Measurements from ENCODE around the gene PISD. TPM values are rescaled to one million over a fixed set of nuclear protein-coding genes. Genes with fewer than 3 reads are reported as not detected.

The PISD gene
- total RNA-seq, 1 experiment from 2014 or later = 36.0 TPM

DNA sequence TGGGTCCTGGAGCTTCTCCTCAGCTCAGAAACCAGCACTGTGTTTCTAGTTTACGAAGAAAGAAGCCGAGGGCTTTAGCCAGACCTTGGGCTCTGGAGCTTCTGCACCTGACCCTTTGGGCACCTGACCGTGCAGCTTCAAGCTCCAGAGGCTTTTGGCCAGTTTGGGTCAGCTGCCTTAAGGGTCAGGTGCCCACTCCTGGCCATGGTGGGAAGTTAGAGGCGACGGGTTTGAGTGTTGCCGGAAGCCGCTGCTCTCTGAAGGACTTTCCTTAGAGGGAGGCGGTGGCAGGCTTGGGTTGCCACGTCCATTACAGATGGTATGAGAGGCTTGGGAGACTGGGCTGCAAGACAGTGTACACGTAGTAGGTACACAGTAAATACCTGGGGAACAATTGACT lies 52.3 kb downstream of the PISD start:
- Histone ChIP-seq H3K36me3 (ENCODE audit: low read depth, low read length) (no peaks in the 10 kb centered on the region), H3F3A (ENCODE audit: low read length, unreplicated experiment) (no peaks in the 10 kb centered on the region), H3K9me3 (ENCODE audit: low read length) (no peaks in the 10 kb centered on the region), H3K4me1 (ENCODE audit: insufficient read depth, low read length) (no peaks in the 10 kb centered on the region), H3K9me2 (replicated peaks; ENCODE audit: low read length) (no peaks in the 10 kb centered on the region), H4K20me1 (ENCODE audit: low read length) (no peaks in the 10 kb centered on the region), H3K9ac (ENCODE audit: low read length) (no peak overlapping the region), H3K4me2 (ENCODE audit: low read length) (no peak overlapping the region), H3K79me2 (ENCODE audit: low read length) (no peaks in the 10 kb centered on the region), H3K4me3 (ENCODE audit: low read length) (no peak overlapping the region), H3K27ac (ENCODE audit: low read length) (no peak overlapping the region), H2AFZ (ENCODE audit: low read length) (no peak overlapping the region), H3K27me3 (ENCODE audit: low read length) (no peaks in the 10 kb centered on the region)
- ChIA-PET CTCF (no interaction called here), POLR2A (ENCODE audit: unreplicated experiment) (no interaction called here)
- no TSS peak for BruUV-seq (replicated peaks)
- intact Hi-C loops (cut with micrococcal nuclease) = no loop called here
- DNase-seq (no peak), ATAC-seq (no peak)
- TF ChIP-seq EZH2phosphoT487 (IDR thresholded peaks at IDR 0.05; ENCODE audit: borderline replicate concordance, low read length) = no peak
- TF ChIP-seq EZH2 (IDR thresholded peaks at IDR 0.05; ENCODE audit: low read length, unreplicated experiment) = no peak
- TF ChIP-seq, protein P1, sequence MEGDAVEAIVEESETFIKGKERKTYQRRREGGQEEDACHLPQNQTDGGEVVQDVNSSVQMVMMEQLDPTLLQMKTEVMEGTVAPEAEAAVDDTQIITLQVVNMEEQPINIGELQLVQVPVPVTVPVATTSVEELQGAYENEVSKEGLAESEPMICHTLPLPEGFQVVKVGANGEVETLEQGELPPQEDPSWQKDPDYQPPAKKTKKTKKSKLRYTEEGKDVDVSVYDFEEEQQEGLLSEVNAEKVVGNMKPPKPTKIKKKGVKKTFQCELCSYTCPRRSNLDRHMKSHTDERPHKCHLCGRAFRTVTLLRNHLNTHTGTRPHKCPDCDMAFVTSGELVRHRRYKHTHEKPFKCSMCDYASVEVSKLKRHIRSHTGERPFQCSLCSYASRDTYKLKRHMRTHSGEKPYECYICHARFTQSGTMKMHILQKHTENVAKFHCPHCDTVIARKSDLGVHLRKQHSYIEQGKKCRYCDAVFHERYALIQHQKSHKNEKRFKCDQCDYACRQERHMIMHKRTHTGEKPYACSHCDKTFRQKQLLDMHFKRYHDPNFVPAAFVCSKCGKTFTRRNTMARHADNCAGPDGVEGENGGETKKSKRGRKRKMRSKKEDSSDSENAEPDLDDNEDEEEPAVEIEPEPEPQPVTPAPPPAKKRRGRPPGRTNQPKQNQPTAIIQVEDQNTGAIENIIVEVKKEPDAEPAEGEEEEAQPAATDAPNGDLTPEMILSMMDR (conservative IDR thresholded peaks at IDR 0.05; ENCODE audit: low read depth, low read length) = no peak

DNA sequence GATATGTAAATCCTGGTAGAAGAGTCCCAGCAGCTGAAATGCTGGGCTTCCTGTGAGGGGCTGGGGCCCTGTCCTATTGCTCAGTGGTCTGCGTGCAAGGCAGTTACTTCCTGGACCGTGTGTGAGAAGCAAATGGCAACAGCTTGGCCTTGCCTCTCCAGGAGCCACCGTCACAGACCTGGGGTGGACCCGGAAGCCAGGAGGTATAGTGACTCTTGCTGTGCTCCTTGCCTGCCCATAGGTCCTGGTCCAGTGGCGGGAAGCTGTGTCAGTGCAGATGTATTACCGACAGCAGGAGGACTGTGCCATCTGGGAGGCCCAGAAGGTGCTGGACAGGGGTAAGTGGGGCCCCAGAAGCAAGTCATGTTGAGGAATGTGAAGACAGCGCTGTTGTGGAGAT lies 54.3 kb downstream of the PISD start:
- Histone ChIP-seq H3F3A (ENCODE audit: low read length, unreplicated experiment) (no peaks in the 10 kb centered on the region), H3K27me3 (ENCODE audit: low read length) (no peaks in the 10 kb centered on the region), H3K79me2 (ENCODE audit: low read length) (no peaks in the 10 kb centered on the region), H3K36me3 (ENCODE audit: low read depth, low read length) (no peaks in the 10 kb centered on the region), H3K4me1 (ENCODE audit: insufficient read depth, low read length) (peaks cover 5% of the 10 kb centered on the region), H4K20me1 (ENCODE audit: low read length) (no peaks in the 10 kb centered on the region), H3K9me2 (replicated peaks; ENCODE audit: low read length) (no peaks in the 10 kb centered on the region), H2AFZ (ENCODE audit: low read length) (no peak overlapping the region), H3K9ac (ENCODE audit: low read length) (no peak overlapping the region), H3K4me3 (ENCODE audit: low read length) (no peak overlapping the region), H3K9me3 (ENCODE audit: low read length) (no peaks in the 10 kb centered on the region), H3K27ac (ENCODE audit: low read length) (no peak overlapping the region), H3K4me2 (ENCODE audit: low read length) (no peak overlapping the region)
- no peak for DNase-seq
- ChIA-PET POLR2A (ENCODE audit: unreplicated experiment) (no interaction called here), CTCF (no interaction called here)
- no TSS peak for BruUV-seq (replicated peaks)
- TF ChIP-seq EZH2phosphoT487 (IDR thresholded peaks at IDR 0.05; ENCODE audit: borderline replicate concordance, low read length) (no peak), EZH2 (IDR thresholded peaks at IDR 0.05; ENCODE audit: low read length, unreplicated experiment) (no peak)
- TF ChIP-seq, protein P1 (conservative IDR thresholded peaks at IDR 0.05; ENCODE audit: low read depth, low read length) = no peak
- intact Hi-C loops (cut with micrococcal nuclease) = no loop called here
- no peak for ATAC-seq

DNA sequence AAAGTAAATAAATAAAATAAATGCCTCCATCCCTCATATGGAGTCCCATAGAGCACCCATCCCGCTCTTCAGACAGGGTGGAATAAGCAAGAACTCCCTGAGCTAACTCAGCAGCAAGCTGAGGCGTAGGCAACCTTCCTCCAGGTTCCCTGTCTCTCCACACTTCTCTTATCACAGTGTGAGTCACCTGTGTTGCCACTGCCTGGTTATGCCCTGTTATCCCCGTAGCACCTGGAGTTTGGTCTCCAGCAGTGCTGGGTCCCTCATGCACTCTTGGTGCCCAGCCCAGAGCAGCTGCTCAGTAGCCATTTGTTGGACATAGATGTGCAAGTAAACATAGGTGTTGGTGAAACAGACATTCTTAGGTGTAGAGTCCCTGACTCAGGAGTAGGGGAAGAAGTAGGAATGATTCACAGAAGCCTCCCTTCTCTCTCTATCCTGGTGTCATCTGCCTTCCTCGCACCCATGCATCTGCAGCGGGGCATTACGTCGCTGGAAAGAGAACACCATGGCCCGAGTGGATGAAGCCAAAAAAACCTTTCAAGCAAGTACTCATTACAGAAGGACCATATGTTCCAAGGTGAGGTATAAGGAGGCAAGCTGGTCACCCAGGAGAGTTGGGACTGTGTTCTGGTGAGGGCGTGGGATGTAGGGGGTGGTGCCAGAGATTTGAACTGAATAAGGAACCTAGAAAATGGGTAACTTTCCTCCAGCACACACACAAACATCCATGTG lies 56.0 kb downstream of the PISD start:
- BruUV-seq (replicated peaks) = no TSS peak
- intact Hi-C loops (cut with micrococcal nuclease) = no loop called here
- Histone ChIP-seq H3K27ac (ENCODE audit: low read length) (no peak overlapping the region), H3K79me2 (ENCODE audit: low read length) (no peaks in the 10 kb centered on the region), H4K20me1 (ENCODE audit: low read length) (no peaks in the 10 kb centered on the region), H3K9me2 (replicated peaks; ENCODE audit: low read length) (no peaks in the 10 kb centered on the region), H3K9me3 (ENCODE audit: low read length) (no peaks in the 10 kb centered on the region), H3K4me3 (ENCODE audit: low read length) (no peak overlapping the region), H2AFZ (ENCODE audit: low read length) (no peak overlapping the region), H3K4me2 (ENCODE audit: low read length) (no peak overlapping the region), H3K36me3 (ENCODE audit: low read depth, low read length) (no peaks in the 10 kb centered on the region), H3K9ac (ENCODE audit: low read length) (no peak overlapping the region), H3K27me3 (ENCODE audit: low read length) (no peaks in the 10 kb centered on the region), H3F3A (ENCODE audit: low read length, unreplicated experiment) (no peaks in the 10 kb centered on the region), H3K4me1 (ENCODE audit: insufficient read depth, low read length) (peaks cover 14% of the 10 kb centered on the region)
- TF ChIP-seq EZH2 (IDR thresholded peaks at IDR 0.05; ENCODE audit: low read length, unreplicated experiment) (no peak), EZH2phosphoT487 (IDR thresholded peaks at IDR 0.05; ENCODE audit: borderline replicate concordance, low read length) (no peak)
- TF ChIP-seq, protein P1 (conservative IDR thresholded peaks at IDR 0.05; ENCODE audit: low read depth, low read length) = no peak
- no peak for DNase-seq
- ChIA-PET CTCF (no interaction called here), POLR2A (ENCODE audit: unreplicated experiment) (no interaction called here)
- no peak for ATAC-seq
